HepG2 (cell line): ENCODE results near the gene INHBE. TPM values are rescaled to one million over a fixed set of nuclear protein-coding genes. Genes with fewer than 3 reads are reported as not detected.

ENCODE experiments used
- ATAC-seq: fragments of 200-7000 bp; cut with Tn5 transposase; 3 replicates; pipeline ENCODE4 v1.9.1; 2020; ENCODE audit warnings: mild to moderate bottlenecking, moderate library complexity
- BruUV-seq: library from RNA; stranded (reverse); fragments of 400-500 nt; replicated peaks from 2 replicates; lab custom pipeline; 2021; lab: Mats Ljungman, UMichigan
- CTCF ChIA-PET: fragments of 300-600 bp; formaldehyde crosslinking; extraction: SDS; loops from one replicate; lab custom pipeline; 2021; ENCODE audit warnings: low total read pairs, inconsistent platforms, low intra/inter-chr PET ratio; lab: Yijun Ruan, JAX
- POLR2A ChIA-PET: fragments of 350-600 bp; sonication (Branson Sonifier 250); formaldehyde crosslinking; loops from one replicate; lab custom pipeline; 2020; ENCODE audit warnings: antibody characterized with exemption, inconsistent platforms; lab: Yijun Ruan, JAX
- DNase-seq: peaks from one replicate; pipeline ENCODE4 v3.0.0-alpha.2; 2015; ENCODE audit warnings: low spot score
- FAIRE-seq: peaks from 3 replicates; lab custom pipeline; 2011; peaks lifted over from hg19 to GRCh38; lab: Jason Lieb, UNC
- H2AFZ ChIP-seq: one replicate; pipeline ENCODE4 v1.6.1; 2011; ENCODE audit warnings: low read length, inconsistent platforms
- H3K27ac ChIP-seq: fragments of 300-600 bp; 3 replicates; pipeline ENCODE4 v1.8.0; 2011; ENCODE audit warnings: mixed run types, mild to moderate bottlenecking, mixed read lengths, low read length, inconsistent platforms; ENCODE audit not compliant: insufficient read depth; ENCODE audit errors: extremely low read length
- H3K27me3 ChIP-seq, 2 experiments: fragments of 200-600 bp in 1 of 2; 2 replicates in 1 of 2; 3 replicates in 1 of 2; pipeline versions ENCODE4 v1.6.0 to v1.8.0; 2011; ENCODE audit warnings: low read length in 2 of 2, mild to moderate bottlenecking in 2 of 2, moderate library complexity in 2 of 2, inconsistent platforms in 1 of 2; ENCODE audit not compliant: insufficient read depth in 2 of 2, control insufficient read depth in 1 of 2
- H3K36me3 ChIP-seq, 2 experiments: fragments of 200-600 bp in 1 of 2; replicated peaks in 1 of 2; 2 replicates in 1 of 2; 3 replicates in 1 of 2; pipeline versions ENCODE4 v1.5.1 to v1.8.0; 2011; ENCODE audit warnings: low read length in 2 of 2, inconsistent platforms in 1 of 2; ENCODE audit not compliant: insufficient read depth in 2 of 2, control insufficient read depth in 1 of 2
- H3K4me1 ChIP-seq: 2 replicates; pipeline ENCODE4 v1.5.1; 2012; ENCODE audit warnings: low read length, inconsistent platforms; ENCODE audit not compliant: insufficient read depth
- H3K4me2 ChIP-seq: 2 replicates; pipeline ENCODE4 v1.6.0; 2011; ENCODE audit warnings: low read depth, low read length, inconsistent platforms
- H3K4me3 ChIP-seq, 3 experiments: fragments of 200-600 bp in 1 of 3; sonication (generic), shearing (Covaris generic) in 1 of 3; replicated peaks in 1 of 3; 2 replicates each; pipeline ENCODE4 v1.5.1; 2011 to 2016; ENCODE audit warnings: low read length in 3 of 3, inconsistent platforms in 2 of 3, low read depth in 2 of 3, mild to moderate bottlenecking in 2 of 3, control low read depth in 1 of 3, mixed read lengths in 1 of 3; ENCODE audit not compliant: insufficient read depth in 1 of 3
- H3K79me2 ChIP-seq: one replicate; pipeline ENCODE4 v1.6.1; 2011; ENCODE audit warnings: low read length, inconsistent platforms; ENCODE audit not compliant: insufficient read depth
- H3K9ac ChIP-seq: 2 replicates; pipeline ENCODE4 v1.6.0; 2011; ENCODE audit warnings: mild to moderate bottlenecking, low read depth, low read length, inconsistent platforms; ENCODE audit not compliant: insufficient read depth
- H3K9me3 ChIP-seq: 2 replicates; pipeline ENCODE4 v1.5.1; 2012; ENCODE audit warnings: mild to moderate bottlenecking, low read length
- H4K20me1 ChIP-seq: 2 replicates; pipeline ENCODE4 v1.6.0; 2011; ENCODE audit warnings: inconsistent platforms, mild to moderate bottlenecking, low read length, moderate library complexity; ENCODE audit not compliant: insufficient read depth
- CBFB ChIP-seq: sonication (generic); formaldehyde crosslinking; IDR thresholded peaks from 2 replicates; pipeline ENCODE4 v1.4.0; 2020; ENCODE audit warnings: missing genetic modification reagents
- DNMT3B ChIP-seq: conservative IDR thresholded peaks from 2 replicates; pipeline ENCODE4 v1.6.1; 2016; ENCODE audit warnings: missing biosample characterization, control low read depth
- HMG20A ChIP-seq: IDR thresholded peaks from 2 replicates; pipeline ENCODE4 v1.6.1; 2016; ENCODE audit warnings: borderline replicate concordance
- NR1H2 ChIP-seq: sonication (generic); formaldehyde crosslinking; IDR thresholded peaks from 2 replicates; pipeline ENCODE4 v1.8.1; 2022; ENCODE audit warnings: low read depth, missing genetic modification reagents, borderline replicate concordance
- TEAD2 ChIP-seq: sonication (generic); formaldehyde crosslinking; IDR thresholded peaks from 2 replicates; pipeline ENCODE4 v1.9.0; 2021; ENCODE audit warnings: missing genetic modification reagents
- ZFY ChIP-seq: sonication (generic); formaldehyde crosslinking; IDR thresholded peaks from 2 replicates; pipeline ENCODE4 v1.4.0; 2020; ENCODE audit warnings: missing genetic modification reagents
- ZNF263 ChIP-seq: sonication (generic); formaldehyde crosslinking; IDR thresholded peaks from 2 replicates; pipeline ENCODE4 v1.4.0; 2020; ENCODE audit warnings: missing genetic modification reagents
- ZNF264 ChIP-seq: sonication (generic); formaldehyde crosslinking; IDR thresholded peaks from 2 replicates; pipeline ENCODE4 v1.4.0; 2020; ENCODE audit warnings: missing genetic modification reagents
- ZNF556 ChIP-seq: sonication (generic); formaldehyde crosslinking; IDR thresholded peaks from 2 replicates; pipeline ENCODE4 v1.4.0; 2020; ENCODE audit warnings: mild to moderate bottlenecking, missing genetic modification reagents, borderline replicate concordance
- ZNF790 ChIP-seq: sonication (generic); formaldehyde crosslinking; IDR thresholded peaks from 2 replicates; pipeline ENCODE4 v1.8.0; 2022; ENCODE audit warnings: missing genetic modification reagents, mild to moderate bottlenecking, borderline replicate concordance
- WGBS: methylation state at CpG from one replicate; pipeline ENCODE4 v1.1.6; 2017; ENCODE audit warnings: low lambda C conversion rate; 5-methylcytosine and 5-hydroxymethylcytosine counted together
- in situ Hi-C: cut with HindIII; loops from 2 replicates; pipeline ENCODE4 v1.10.0; 2017; ENCODE audit warnings: low pct_unique_long_range_greater_than_20kb; ENCODE audit not compliant: extremely low pct_ligation_motif_present
- intact Hi-C: fragments of 100-400 bp; cut with micrococcal nuclease; formaldehyde crosslinking; loops from one replicate; pipeline ENCODE4 v1.10.0; 2022; ENCODE audit not compliant: unreplicated experiment
- polyA plus RNA-seq, 8 experiments: library from polyadenylated mRNA; depleted of rRNA in 3 of 8; stranded (reverse) in 7 of 8; unstranded in 1 of 8; fragments of >200 nt; fragmentation: Illumina TruSeq in 4 of 8; extraction: Trizol in 4 of 8; gene quantifications; 2 replicates each; pipeline versions ENCODE4 v1.2.1 to v1.2.3, GENCODE V29; 2011 to 2016; ENCODE audit warnings: low read depth in 4 of 8, missing spikeins in 1 of 8, mixed read lengths in 1 of 8; ENCODE audit not compliant: insufficient read depth in 1 of 8
- total RNA-seq, 5 experiments: library from RNA; depleted of rRNA; stranded (reverse); fragments of >200 nt; fragmentation: Illumina TruSeq; extraction: Trizol; gene quantifications; 2 replicates each; pipeline ENCODE4 v1.2.3, GENCODE V29; 2016; ENCODE audit warnings: low read depth in 1 of 5
- TF ChIP-seq, protein P1 (sequence below): sonication (generic); formaldehyde crosslinking; conservative IDR thresholded peaks from 2 replicates; pipeline ENCODE4 v1.8.1; 2023; ENCODE audit warnings: missing genetic modification reagents
- TF ChIP-seq, protein P2 (sequence below): IDR thresholded peaks from 2 replicates; pipeline ENCODE4 v1.6.1; 2016; ENCODE audit warnings: mild to moderate bottlenecking

INHBE gene
- total and polyA plus RNA-seq, 2 of the 13 experiments (the other 11 are each of a cell fraction or from before 2014, with no cell fraction given), result 17.0 to 32.0 TPM

DNA sequence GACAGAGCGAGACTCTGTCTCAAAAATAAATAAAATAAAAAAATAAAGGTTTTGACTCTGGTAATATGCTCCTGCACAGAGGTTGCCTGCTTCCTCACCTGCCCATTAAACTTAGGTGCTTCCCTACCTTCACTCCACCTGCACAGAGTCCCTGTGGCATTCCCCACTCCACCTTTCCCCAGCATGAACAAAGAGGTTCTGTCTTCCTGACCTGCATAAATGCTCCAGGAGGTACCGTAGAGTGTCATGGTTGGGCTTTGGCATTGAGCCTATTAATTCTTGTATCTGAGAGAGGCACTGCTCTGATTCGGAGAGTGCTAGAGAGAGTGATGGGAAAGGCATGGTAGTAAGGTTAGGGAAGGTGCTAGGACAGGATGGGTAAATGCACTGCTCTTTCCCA lies 18.3 kb downstream of the INHBE start (continued):
- TF ChIP-seq ZNF556 (CRISPR knock-in tag) (no peak), ZFY (CRISPR knock-in tag) (no peak)

DNA sequence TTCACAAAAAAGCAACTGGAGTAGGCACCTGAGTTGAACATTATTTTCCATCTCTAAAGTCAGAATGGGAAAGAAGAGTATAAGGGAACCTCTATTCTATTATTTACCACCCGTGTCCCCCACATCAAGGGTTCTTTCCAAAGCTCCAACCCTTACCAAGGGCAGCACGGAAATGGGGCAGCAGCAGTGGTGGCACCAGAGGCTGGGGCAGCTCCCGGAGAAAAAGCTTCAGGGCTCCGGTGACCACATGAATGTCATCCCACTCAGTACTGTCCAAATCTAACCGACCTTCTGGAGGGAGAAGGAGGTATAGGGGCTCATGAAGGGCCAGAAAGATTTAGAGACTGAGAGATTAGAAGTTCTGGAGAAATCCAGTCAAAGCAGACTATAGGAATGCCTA lies 18.8 kb downstream of the INHBE start:
- Histone ChIP-seq H3K27me3 (peaks cover 8 to 59% of the 10 kb centered on the region in 2 experiments), H3K9ac (no peak overlapping the region), H3K27ac (no peak overlapping the region), H3K36me3 (no peaks in the 10 kb centered on the region), H3K4me2 (no peak overlapping the region), H3K4me1 (peaks cover 62% of the 10 kb centered on the region), H4K20me1 (no peaks in the 10 kb centered on the region), H3K9me3 (no peaks in the 10 kb centered on the region), H2AFZ (no peak overlapping the region), H3K4me3 (no peak overlapping the region), H3K79me2 (no peaks in the 10 kb centered on the region)
- ChIA-PET CTCF (no interaction called here), POLR2A (interaction anchor here (2.0 kb wide), 1 partner anchor 13 kb away, joined by 4 read pairs; the partner anchor contains the start of gene MARS1)
- no peak for ATAC-seq
- in situ Hi-C loops (no loop called here), intact Hi-C loops (no loop called here)
- DNase-seq, result no peak
- no peak for FAIRE-seq
- 27% methylated on average over 5 of the region's 5 CpGs for WGBS
- TF ChIP-seq DNMT3B (CRISPR knock-in tag), result no peak
- no peak for TF ChIP-seq ZNF263
- TF ChIP-seq HMG20A, result no peak
- TF ChIP-seq CBFB (CRISPR knock-in tag), result no peak
- no peak for TF ChIP-seq ZNF264 (CRISPR knock-in tag)
- no peak for TF ChIP-seq ZNF790
- no peak for TF ChIP-seq NR1H2 (CRISPR knock-in tag)
- TF ChIP-seq TEAD2 (CRISPR knock-in tag), result no peak
- TF ChIP-seq, protein P1, sequence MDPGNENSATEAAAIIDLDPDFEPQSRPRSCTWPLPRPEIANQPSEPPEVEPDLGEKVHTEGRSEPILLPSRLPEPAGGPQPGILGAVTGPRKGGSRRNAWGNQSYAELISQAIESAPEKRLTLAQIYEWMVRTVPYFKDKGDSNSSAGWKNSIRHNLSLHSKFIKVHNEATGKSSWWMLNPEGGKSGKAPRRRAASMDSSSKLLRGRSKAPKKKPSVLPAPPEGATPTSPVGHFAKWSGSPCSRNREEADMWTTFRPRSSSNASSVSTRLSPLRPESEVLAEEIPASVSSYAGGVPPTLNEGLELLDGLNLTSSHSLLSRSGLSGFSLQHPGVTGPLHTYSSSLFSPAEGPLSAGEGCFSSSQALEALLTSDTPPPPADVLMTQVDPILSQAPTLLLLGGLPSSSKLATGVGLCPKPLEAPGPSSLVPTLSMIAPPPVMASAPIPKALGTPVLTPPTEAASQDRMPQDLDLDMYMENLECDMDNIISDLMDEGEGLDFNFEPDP, result no peak
- TF ChIP-seq, protein P2, sequence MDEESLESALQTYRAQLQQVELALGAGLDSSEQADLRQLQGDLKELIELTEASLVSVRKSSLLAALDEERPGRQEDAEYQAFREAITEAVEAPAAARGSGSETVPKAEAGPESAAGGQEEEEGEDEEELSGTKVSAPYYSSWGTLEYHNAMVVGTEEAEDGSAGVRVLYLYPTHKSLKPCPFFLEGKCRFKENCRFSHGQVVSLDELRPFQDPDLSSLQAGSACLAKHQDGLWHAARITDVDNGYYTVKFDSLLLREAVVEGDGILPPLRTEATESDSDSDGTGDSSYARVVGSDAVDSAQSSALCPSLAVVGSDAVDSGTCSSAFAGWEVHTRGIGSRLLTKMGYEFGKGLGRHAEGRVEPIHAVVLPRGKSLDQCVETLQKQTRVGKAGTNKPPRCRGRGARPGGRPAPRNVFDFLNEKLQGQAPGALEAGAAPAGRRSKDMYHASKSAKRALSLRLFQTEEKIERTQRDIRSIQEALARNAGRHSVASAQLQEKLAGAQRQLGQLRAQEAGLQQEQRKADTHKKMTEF (CRISPR knock-in tag), result no peak
- BruUV-seq, result no TSS peak
